Neural crest cell (in vitro differentiated cells): ENCODE measurements around the gene NT5DC1. TPM values are rescaled to one million over a fixed set of nuclear protein-coding genes. Genes with fewer than 3 reads are reported as not detected.
A peak's percentile ranks its signal among the peaks of the same experiment; 100 is the strongest.

Experiments used
- DNase-seq: peaks from one replicate; pipeline ENCODE4 v3.0.0; 2021; ENCODE audit warnings: low read depth, mixed read lengths, low spot score
- H3K27ac Mint-ChIP-seq: one replicate; pipeline ENCODE4 v1.8.0; 2021; ENCODE audit warnings: mild to moderate bottlenecking, mixed read lengths; ENCODE audit not compliant: unreplicated experiment
- H3K27me3 Mint-ChIP-seq: 2 replicates; pipeline ENCODE4 v1.8.0; 2021; ENCODE audit warnings: low read depth, mild to moderate bottlenecking, mixed read lengths
- H3K36me3 Mint-ChIP-seq: 2 replicates; pipeline ENCODE4 v1.8.0; 2021; ENCODE audit warnings: low read depth, mild to moderate bottlenecking, mixed read lengths
- H3K4me1 Mint-ChIP-seq: 2 replicates; pipeline ENCODE4 v1.8.0; 2021; ENCODE audit warnings: mixed read lengths
- H3K4me3 Mint-ChIP-seq: one replicate; pipeline ENCODE4 v1.8.0; 2021; ENCODE audit warnings: mild to moderate bottlenecking, mixed read lengths
- H3K9me3 Mint-ChIP-seq: 2 replicates; pipeline ENCODE4 v1.8.0; 2021; ENCODE audit warnings: mixed read lengths
- CTCF ChIP-seq: fragments of 200-600 bp; sonication (generic); conservative IDR thresholded peaks from 2 replicates; pipeline ENCODE4 v1.5.0; 2021; ENCODE audit warnings: antibody characterized with exemption, mild to moderate bottlenecking
- total RNA-seq: library from RNA; stranded (reverse); gene quantifications from 2 replicates; pipeline ENCODE4 v1.2.1, GENCODE V29; 2021

NT5DC1 gene
- total RNA-seq, 1 donor from 2014 or later: 33.2 TPM

- TF ChIP-seq CTCF: no peak
- Mint-ChIP-seq H3K4me1 (peaks cover 39% of the 10 kb centered on the region), H3K36me3 (peaks cover 9% of the 10 kb centered on the region), H3K27me3 (no peaks in the 10 kb centered on the region), H3K9me3 (no peaks in the 10 kb centered on the region), H3K4me3 (peak overlapping the region; percentile 20), H3K27ac (no peak overlapping the region)
- no peak for DNase-seq
These were observed 147.9 kb downstream of the NT5DC1 start for GRCh38 chr6:116248577-116248976.

GRCh38 chr6:116251568-116252384, 151.1 kb downstream of the NT5DC1 start:
- H3K9me3 Mint-ChIP-seq: no peaks in the 10 kb centered on the region
- peaks cover 39% of the 10 kb centered on the region for H3K4me1 Mint-ChIP-seq
- H3K4me3 Mint-ChIP-seq: no peak overlapping the region
- H3K27ac Mint-ChIP-seq: no peak overlapping the region
- peaks cover 9% of the 10 kb centered on the region for H3K36me3 Mint-ChIP-seq
- H3K27me3 Mint-ChIP-seq: no peaks in the 10 kb centered on the region
- no peak for TF ChIP-seq CTCF
- no peak for DNase-seq

- no peaks in the 10 kb centered on the region for H3K9me3 Mint-ChIP-seq
- H3K27ac Mint-ChIP-seq: no peak overlapping the region
- TF ChIP-seq CTCF: no peak
- H3K27me3 Mint-ChIP-seq: no peaks in the 10 kb centered on the region
- H3K4me1 Mint-ChIP-seq: peaks cover 39% of the 10 kb centered on the region
- H3K36me3 Mint-ChIP-seq: peaks cover 9% of the 10 kb centered on the region
- no peak overlapping the region for H3K4me3 Mint-ChIP-seq
- DNase-seq: no peak
These were observed 152.5 kb downstream of the NT5DC1 start for GRCh38 chr6:116253188-116253504.

- peak; percentile 78 for DNase-seq
- Mint-ChIP-seq H3K4me1 (peaks cover 34% of the 10 kb centered on the region), H3K27me3 (no peaks in the 10 kb centered on the region), H3K27ac (no peak within 1 kb of the TSS), H3K9me3 (no peaks in the 10 kb centered on the region), H3K36me3 (peaks cover 9% of the 10 kb centered on the region), H3K4me3 (no peak within 1 kb of the TSS)
- no peak for TF ChIP-seq CTCF
These were observed 153.0 kb downstream of the NT5DC1 start, which contains the start of gene TSPYL4 for GRCh38 chr6:116253505-116254296. Gene TSPYL4 (minus strand): TSS chr6:116254075. CDS start chr6:116254008, 67 bp downstream.

- no peak overlapping the region for H3K27ac Mint-ChIP-seq
- no peak for DNase-seq
- no peaks in the 10 kb centered on the region for H3K9me3 Mint-ChIP-seq
- TF ChIP-seq CTCF: no peak
- peaks cover 9% of the 10 kb centered on the region for H3K36me3 Mint-ChIP-seq
- no peaks in the 10 kb centered on the region for H3K27me3 Mint-ChIP-seq
- H3K4me3 Mint-ChIP-seq: no peak overlapping the region
- peaks cover 31% of the 10 kb centered on the region for H3K4me1 Mint-ChIP-seq
These were observed 153.8 kb downstream of the NT5DC1 start for GRCh38 chr6:116254297-116255056.
